COLO668 (cell line): ENCODE data around the gene DEFB123.
"Not testable (repeated sequence)": the region's sequence is repeated elsewhere in the genome, so short reads cannot be mapped to it uniquely, and the experiment has no call there.

Source experiments
- DNase-seq: peaks from one replicate; lab custom pipeline; 2025; ENCODE audit not compliant: unreplicated experiment; lab: John Stamatoyannopoulos, UW

The DEFB123 gene, protein sequence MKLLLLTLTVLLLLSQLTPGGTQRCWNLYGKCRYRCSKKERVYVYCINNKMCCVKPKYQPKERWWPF

GRCh38 chr20:31440012-31440659 lies at the start of gene DEFB123:
Gene DEFB123 (plus strand): TSS chr20:31440632. CDS start chr20:31440699, 67 bp downstream.
- DNase-seq: no peak

GRCh38 chr20:31392836-31393235 lies 47.6 kb upstream of the DEFB123 start:
- DNase-seq: no peak

DNA sequence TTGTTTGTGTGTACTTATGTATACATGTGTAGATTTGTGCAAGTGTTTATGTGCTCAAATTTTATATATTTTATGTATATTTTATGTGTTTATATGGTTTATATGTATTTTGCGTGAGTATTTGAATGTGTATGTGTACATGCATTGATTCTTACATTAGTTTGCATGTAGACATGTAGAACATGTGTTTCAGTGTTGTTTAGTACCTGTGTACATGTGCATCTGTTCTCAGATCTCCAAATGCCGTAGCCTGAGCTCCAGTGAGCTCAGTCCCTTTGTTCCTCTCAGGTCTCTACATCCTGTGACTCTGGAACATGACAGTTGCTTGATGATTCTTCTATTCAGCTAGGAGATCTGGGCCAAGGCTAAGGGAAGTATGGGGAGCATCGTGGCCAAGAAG lies 45.5 kb upstream of the DEFB123 start:
- DNase-seq: no peak

- no peak for DNase-seq
Observed at GRCh38 chr20:31403886-31404285, 36.5 kb upstream of the DEFB123 start.

- DNase-seq: no peak
Observed at GRCh38 chr20:31406115-31406514, 34.3 kb upstream of the DEFB123 start, which contains the start of gene DEFB121. Gene DEFB121 (minus strand): TSS chr20:31406215. CDS start chr20:31406152, 63 bp downstream.

DNA sequence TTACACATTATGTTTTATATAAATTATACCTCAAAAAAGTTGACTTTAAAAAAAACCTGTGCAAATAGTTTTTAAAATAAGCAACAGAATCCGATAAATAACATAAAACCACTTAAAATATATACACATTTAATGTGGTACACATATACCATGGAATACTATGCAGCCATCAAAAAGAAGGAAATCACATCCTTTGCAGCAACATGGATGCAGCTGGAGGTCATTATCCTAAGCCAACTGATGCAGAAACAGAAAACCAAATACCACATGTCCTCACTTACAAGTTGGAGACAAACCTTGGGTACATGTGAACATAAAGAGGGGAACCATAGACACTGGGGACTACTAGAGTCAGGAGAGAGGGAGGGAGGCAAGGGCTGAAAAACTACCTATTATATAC lies 30.4 kb upstream of the DEFB123 start:
- no peak for DNase-seq

DNA sequence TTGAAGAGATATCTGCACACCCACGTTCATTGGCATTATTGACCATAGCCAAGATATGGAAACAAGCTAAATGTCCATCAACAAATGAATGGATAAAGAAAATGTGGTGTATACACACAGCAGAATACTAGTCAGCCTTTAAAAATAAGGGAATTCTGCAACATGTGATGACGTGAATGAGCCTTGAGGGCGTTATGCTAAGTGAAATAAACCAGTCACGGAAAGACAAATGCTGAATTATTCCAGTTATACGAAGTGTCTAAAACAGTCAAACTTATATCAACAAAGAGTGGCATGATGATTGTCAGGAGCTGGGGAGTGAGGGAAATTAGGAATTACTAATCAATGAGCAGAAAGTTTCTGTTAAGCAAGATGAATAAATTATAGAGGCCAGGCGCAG lies 26.1 kb upstream of the DEFB123 start:
- no peak for DNase-seq

DNA sequence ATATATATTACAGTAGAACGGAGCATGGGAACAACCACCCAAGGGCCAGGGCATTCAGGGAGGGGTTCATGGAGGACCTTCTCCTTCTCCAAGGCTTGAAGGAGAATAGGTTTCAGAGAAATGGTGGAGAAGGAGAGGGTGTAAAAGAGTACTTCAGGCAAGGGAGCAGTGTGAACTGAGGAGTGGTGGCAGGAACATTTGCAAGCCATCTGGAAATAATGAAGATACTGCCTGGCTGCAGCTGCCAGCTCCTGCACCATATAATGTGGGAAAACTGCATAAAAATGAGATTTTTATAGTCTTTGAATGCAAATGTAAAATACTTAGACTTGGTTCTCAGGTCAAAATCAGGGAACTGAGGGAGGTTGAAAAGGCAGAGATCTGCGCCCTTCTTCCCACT lies 24.8 kb upstream of the DEFB123 start:
- DNase-seq: no peak

GRCh38 chr20:31418307-31418706 lies 22.1 kb upstream of the DEFB123 start:
- DNase-seq: no peak

DNA sequence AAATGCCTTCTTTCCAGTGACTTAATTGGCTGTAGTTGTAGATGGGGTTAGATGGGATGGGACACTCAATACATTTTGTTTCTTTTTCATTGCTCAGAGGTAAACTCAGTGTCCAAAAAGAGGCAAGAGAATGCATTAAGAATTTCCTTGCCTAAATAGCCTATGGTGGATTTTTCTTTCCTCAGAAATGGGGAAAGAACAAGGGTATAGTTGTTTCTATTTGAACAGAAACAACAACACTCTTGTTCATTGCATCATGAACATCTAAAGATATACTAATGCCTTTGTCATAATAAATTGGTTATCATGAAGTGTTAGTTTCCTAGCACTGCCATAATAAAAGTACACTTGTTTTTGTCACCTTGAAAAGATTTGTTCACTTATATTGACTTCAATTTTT lies 14.6 kb upstream of the DEFB123 start:
- DNase-seq: no peak

DNA sequence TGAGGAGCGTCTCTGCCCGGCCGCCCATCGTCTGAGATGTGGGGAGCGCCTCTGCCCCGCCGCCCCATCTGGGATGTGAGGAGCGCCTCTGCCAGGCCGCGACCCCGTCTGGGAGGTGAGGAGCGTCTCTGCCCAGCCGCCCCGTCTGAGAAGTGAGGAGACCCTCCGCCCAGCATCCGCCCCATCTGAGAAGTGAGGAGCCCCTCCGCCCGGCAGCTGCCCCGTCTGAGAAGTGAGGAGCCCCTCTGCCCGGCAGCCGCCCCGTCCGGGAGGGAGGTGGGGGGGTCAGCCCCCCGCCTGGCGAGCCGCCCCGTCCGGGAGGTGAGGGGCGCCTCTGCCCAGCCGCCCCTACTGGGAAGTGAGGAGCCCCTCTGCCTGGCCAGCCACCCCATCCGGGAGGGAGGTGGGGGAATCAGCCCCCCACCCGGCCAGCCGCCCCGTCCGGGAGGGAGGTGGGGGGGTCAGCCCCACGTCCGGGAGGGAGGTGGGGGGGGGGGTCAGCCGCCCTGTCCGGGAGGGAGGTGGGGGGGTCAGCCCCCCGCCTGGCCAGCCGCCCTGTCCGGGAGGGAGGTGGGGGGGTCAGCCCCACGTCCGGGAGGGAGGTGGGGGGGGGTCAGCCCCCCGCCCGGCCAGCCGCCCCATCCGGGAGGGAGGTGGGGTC lies 13.4 kb upstream of the DEFB123 start:
- DNase-seq: not testable (repeated sequence)

GRCh38 chr20:31427576-31427975 lies 12.9 kb upstream of the DEFB123 start:
- DNase-seq: not testable (repeated sequence)

GRCh38 chr20:31430568-31431115 lies 9.8 kb upstream of the DEFB123 start:
- no peak for DNase-seq

- no peak for DNase-seq
Observed at GRCh38 chr20:31446084-31446819, 5.8 kb downstream of the DEFB123 start.

DNA sequence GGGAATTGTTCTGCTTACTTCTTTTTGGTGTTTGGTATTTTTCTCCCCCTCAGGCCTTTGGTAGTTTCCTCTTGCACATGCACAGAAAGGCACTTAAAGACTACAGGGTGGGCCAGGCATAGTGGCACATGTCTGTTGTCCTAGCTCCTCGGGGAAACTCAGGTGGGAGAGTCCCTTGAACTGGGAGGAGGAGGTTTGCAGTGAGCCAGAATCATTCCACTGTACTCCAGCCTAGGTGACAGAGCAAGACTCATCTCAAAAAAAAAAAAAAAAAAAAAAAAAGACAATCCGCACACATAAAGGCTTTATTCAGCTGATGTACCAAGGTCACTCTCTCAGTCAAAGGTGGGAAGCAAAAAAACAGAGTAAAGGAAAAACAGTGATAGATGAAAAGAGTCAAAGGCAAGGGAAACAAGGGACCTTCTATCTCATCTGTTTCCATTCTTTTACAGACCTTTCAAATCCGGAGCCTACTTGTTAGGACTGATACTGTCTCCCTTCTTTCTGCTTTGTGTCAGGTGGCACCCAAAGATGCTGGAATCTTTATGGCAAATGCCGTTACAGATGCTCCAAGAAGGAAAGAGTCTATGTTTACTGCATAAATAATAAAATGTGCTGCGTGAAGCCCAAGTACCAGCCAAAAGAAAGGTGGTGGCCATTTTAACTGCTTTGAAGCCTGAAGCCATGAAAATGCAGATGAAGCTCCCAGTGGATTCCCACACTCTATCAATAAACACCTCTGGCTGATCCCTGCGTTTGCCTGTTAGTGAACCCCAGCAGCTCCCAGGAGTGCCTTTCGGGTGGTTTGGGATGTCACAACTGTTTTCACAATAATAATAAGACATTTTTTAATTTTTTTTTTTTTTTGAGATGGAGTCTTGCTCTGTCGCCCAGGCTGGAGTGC lies 9.3 kb downstream of the DEFB123 start:
- DNase-seq: no peak

DNA sequence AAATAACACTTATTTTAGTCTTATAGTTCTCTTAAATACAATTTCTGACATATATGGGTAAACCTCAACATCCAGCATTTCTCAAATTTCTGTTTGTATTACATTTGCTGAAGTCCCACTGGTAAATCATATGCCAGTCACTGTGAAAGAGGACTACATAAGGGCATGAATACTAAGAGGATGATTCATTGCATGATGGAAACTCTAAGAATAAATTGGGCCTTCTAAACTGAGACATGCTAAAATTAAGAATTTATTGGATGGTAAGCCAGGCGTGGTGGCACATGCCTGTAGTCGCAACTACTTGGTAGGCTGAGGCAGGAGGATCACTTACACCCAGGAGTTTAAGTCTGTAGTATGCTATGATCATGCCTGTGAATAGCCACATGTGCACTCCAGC lies 12.1 kb downstream of the DEFB123 start:
- DNase-seq: no peak

- DNase-seq: no peak
Observed at GRCh38 chr20:31454361-31454760, 13.9 kb downstream of the DEFB123 start.

DNA sequence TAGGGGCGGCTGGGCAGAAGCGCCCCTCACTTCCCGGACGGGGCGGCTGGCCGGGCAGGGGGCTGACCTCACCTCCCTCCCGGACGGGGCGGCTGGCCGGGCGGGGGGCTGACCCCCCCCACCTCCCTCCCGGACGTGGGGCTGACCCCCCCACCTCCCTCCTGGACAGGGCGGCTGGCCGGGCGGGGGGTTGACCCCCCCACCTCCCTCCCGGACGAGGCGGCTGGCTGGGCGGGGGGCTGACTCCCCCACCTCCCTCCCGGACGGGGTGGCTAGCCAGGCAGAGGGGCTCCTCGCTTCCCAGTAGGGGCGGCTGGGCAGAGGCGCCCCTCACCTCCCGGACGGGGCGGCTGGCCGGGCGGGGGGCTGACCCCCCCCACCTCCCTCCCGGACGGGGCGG lies 30.5 kb downstream of the DEFB123 start:
- DNase-seq: not testable (repeated sequence)

DNA sequence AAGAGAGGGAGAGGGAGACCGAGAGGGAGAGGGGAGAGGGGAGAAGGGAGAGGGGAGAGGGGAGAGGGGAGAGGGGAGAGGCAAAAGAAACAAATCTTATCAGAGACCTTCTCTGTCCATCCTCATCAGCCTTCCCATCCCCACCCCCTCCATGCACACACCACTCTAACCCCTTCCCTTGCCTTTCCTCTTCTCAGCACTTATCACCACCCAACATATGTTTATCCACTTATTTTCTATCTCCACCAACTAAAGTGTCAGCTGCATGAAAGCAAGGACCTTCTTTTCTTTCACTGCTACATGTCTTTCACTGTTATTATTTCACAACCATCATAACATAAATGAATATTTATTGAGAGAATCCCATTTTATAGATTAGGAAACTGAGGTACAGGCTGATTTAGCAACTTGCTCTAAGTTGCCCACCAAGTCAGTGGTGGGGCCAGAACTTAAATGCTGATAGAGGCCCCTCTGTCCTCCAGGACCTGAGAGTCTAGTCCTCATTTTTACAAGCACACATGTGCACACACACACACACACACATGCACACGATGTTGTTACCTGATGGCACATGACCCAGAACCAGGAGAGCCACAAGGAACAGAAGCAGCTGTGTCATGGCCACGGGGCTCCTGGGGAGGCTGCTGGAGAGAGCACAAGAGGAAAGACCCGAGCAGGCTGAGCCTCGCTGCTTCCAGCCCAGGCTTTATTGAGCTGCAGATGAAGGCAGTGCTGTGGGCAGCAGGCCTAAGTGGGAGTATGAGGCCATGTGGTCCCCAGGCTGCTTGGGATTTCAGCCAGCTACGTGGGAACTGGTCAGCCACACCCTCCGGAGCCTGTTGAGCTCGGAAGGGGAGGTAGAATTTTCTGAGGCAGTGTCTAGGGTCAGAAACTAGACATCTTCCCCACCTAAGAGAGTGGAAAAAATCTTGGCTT lies 32.2 kb downstream of the DEFB123 start:
- DNase-seq: no peak
